DND-41 (cell line): ENCODE measurements around the gene INPP5A.

ENCODE experiments used
- ATAC-seq: fragments of 200-7000 bp; cut with Tn5 transposase; 3 replicates; pipeline ENCODE4 v1.9.1; 2021; ENCODE audit warnings: low read depth; ENCODE audit not compliant: insufficient read depth
- DNase-seq: peaks from one replicate; pipeline ENCODE4 v3.0.0-alpha.2; 2020
- H2AFZ ChIP-seq: 2 replicates; pipeline ENCODE4 v1.6.0; 2012; ENCODE audit warnings: low read depth, low read length
- H3K27ac ChIP-seq: 2 replicates; pipeline ENCODE4 v1.5.1; 2012; ENCODE audit warnings: low read length, inconsistent platforms
- H3K27me3 ChIP-seq: fragments of 200-600 bp; sonication (generic); 2 replicates; pipeline ENCODE4 v1.6.0; 2012; ENCODE audit warnings: low read length, mild to moderate bottlenecking, inconsistent platforms; ENCODE audit not compliant: insufficient read depth, poor library complexity
- H3K36me3 ChIP-seq: 2 replicates; pipeline ENCODE4 v1.5.1; 2012; ENCODE audit warnings: low read length, inconsistent platforms; ENCODE audit not compliant: insufficient read depth
- H3K4me1 ChIP-seq: 2 replicates; pipeline ENCODE4 v1.5.1; 2012; ENCODE audit warnings: mild to moderate bottlenecking, low read length; ENCODE audit not compliant: insufficient read depth
- H3K4me2 ChIP-seq: 2 replicates; pipeline ENCODE4 v1.6.0; 2012; ENCODE audit warnings: mild to moderate bottlenecking, moderate library complexity, low read length, inconsistent platforms; ENCODE audit not compliant: insufficient read depth
- H3K4me3 ChIP-seq, 2 experiments: fragments of 200-600 bp in 1 of 2; shearing (Covaris generic) in 1 of 2; 2 replicates each; pipeline ENCODE4 v1.5.1; 2012 to 2016; ENCODE audit warnings: inconsistent platforms in 2 of 2, low read length in 2 of 2, mild to moderate bottlenecking in 2 of 2, low read depth in 1 of 2, moderate library complexity in 1 of 2
- H3K79me2 ChIP-seq: 2 replicates; pipeline ENCODE4 v1.6.0; 2012; ENCODE audit warnings: low read length, inconsistent platforms; ENCODE audit not compliant: insufficient read depth
- H3K9ac ChIP-seq: 2 replicates; pipeline ENCODE4 v1.6.0; 2012; ENCODE audit warnings: low read depth, mild to moderate bottlenecking, inconsistent platforms, low read length, moderate library complexity
- H3K9me3 ChIP-seq: 2 replicates; pipeline ENCODE4 v1.5.1; 2012; ENCODE audit warnings: low read length, moderate library complexity, mild to moderate bottlenecking, inconsistent platforms; ENCODE audit not compliant: insufficient read depth, severe bottlenecking
- H4K20me1 ChIP-seq: 2 replicates; pipeline ENCODE4 v1.6.0; 2012; ENCODE audit warnings: low read length; ENCODE audit not compliant: insufficient read depth
- CTCF ChIP-seq: IDR thresholded peaks from 2 replicates; pipeline ENCODE4 v1.5.1; 2012; ENCODE audit warnings: borderline replicate concordance, low read length, moderate library complexity, mild to moderate bottlenecking; ENCODE audit not compliant: poor library complexity, severe bottlenecking; ENCODE audit errors: extremely low read depth
- EZH2 ChIP-seq: IDR thresholded peaks from 3 replicates; pipeline ENCODE4 v1.6.1; 2012; ENCODE audit warnings: borderline replicate concordance, low read depth, mild to moderate bottlenecking, moderate library complexity, low read length, inconsistent platforms; ENCODE audit not compliant: severe bottlenecking

Gene INPP5A

GRCh38 chr10:132639470-132639869 lies 101.9 kb downstream of the INPP5A start:
- no peak overlapping the region for H3K4me2 ChIP-seq
- H4K20me1 ChIP-seq = peaks cover 67% of the 10 kb centered on the region
- H2AFZ ChIP-seq = no peak overlapping the region

GRCh38 chr10:132640326-132641125 lies 102.9 kb downstream of the INPP5A start:
- Histone ChIP-seq H2AFZ (no peak overlapping the region), H3K9me3 (no peaks in the 10 kb centered on the region), H3K36me3 (peaks cover 3% of the 10 kb centered on the region; the same call in 1 of the 2 replicates), H3K4me3 (no peak overlapping the region), H3K27me3 (no peaks in the 10 kb centered on the region), H3K9ac (no peak overlapping the region), H3K27ac (no peak overlapping the region), H3K79me2 (peaks cover 81% of the 10 kb centered on the region), H3K4me1 (peaks cover 7% of the 10 kb centered on the region), H4K20me1 (peaks cover 68% of the 10 kb centered on the region), H3K4me2 (no peak overlapping the region)
- ATAC-seq = no peak
- TF ChIP-seq EZH2 (no peak), CTCF (no peak)
- no peak for DNase-seq

More at GRCh38 chr10:132639470-132639869, 101.9 kb downstream of the INPP5A start:
- H3K9me3 ChIP-seq = no peaks in the 10 kb centered on the region
- H3K9ac ChIP-seq = no peak overlapping the region
- no peak overlapping the region for H3K27ac ChIP-seq
- H3K27me3 ChIP-seq = no peaks in the 10 kb centered on the region
- H3K4me3 ChIP-seq = no peak overlapping the region
- peaks cover 7% of the 10 kb centered on the region for H3K4me1 ChIP-seq
- peaks cover 78% of the 10 kb centered on the region for H3K79me2 ChIP-seq
- no peak for ATAC-seq
- H3K36me3 ChIP-seq = no peaks in the 10 kb centered on the region
- no peak for DNase-seq
- TF ChIP-seq CTCF (no peak), EZH2 (no peak)

GRCh38 chr10:132641401-132641800 lies 103.8 kb downstream of the INPP5A start:
- H3K36me3 ChIP-seq = peaks cover 10% of the 10 kb centered on the region

More at GRCh38 chr10:132641401-132641800, 103.8 kb downstream of the INPP5A start:
- DNase-seq (no peak), ATAC-seq (no peak)
- peaks cover 7% of the 10 kb centered on the region for H3K4me1 ChIP-seq
- no peak overlapping the region for H3K9ac ChIP-seq
- no peak overlapping the region for H2AFZ ChIP-seq
- H3K9me3 ChIP-seq = no peaks in the 10 kb centered on the region
- H3K27ac ChIP-seq = no peak overlapping the region
- no peak overlapping the region for H3K4me3 ChIP-seq
- peaks cover 83% of the 10 kb centered on the region for H3K79me2 ChIP-seq
- H4K20me1 ChIP-seq = peaks cover 72% of the 10 kb centered on the region
- no peak overlapping the region for H3K4me2 ChIP-seq
- TF ChIP-seq EZH2 = no peak
- no peak for TF ChIP-seq CTCF
- no peaks in the 10 kb centered on the region for H3K27me3 ChIP-seq
